B cell (primary cell): ENCODE results near the gene TFCP2L1.

Experiments used
- EZH2 ChIP-seq: IDR thresholded peaks from 2 replicates; pipeline ENCODE4 v1.6.1; 2012; ENCODE audit warnings: borderline replicate concordance, low read depth, mild to moderate bottlenecking, moderate library complexity, low read length; ENCODE audit not compliant: insufficient read depth, poor library complexity, severe bottlenecking
- TF ChIP-seq, protein P1 (sequence below): fragments of 200-600 bp; IDR thresholded peaks from one replicate; pipeline ENCODE4 v1.8.0; 2022; ENCODE audit warnings: antibody characterized with exemption, mild to moderate bottlenecking

DNA sequence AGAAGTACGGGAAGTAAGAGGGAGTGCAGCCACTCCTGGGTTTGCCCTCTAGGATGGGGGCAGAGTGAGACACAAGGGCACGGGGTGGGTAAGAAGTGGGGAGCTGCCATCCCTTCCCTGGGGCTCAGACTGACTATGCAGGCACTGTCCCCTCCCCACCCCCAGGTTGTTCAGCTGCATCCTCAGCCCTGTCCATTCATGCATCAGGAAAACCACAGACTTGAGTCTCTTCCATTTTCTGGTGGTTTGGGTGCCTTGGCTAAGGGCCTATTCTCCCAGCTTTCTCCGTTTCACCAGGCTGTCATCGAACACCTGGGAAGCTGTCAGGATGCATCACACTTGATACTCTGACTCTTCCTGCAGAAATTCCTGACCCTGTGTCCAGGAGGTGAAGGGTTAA, 111.9 kb downstream of the TFCP2L1 start:
- TF ChIP-seq, protein P1, sequence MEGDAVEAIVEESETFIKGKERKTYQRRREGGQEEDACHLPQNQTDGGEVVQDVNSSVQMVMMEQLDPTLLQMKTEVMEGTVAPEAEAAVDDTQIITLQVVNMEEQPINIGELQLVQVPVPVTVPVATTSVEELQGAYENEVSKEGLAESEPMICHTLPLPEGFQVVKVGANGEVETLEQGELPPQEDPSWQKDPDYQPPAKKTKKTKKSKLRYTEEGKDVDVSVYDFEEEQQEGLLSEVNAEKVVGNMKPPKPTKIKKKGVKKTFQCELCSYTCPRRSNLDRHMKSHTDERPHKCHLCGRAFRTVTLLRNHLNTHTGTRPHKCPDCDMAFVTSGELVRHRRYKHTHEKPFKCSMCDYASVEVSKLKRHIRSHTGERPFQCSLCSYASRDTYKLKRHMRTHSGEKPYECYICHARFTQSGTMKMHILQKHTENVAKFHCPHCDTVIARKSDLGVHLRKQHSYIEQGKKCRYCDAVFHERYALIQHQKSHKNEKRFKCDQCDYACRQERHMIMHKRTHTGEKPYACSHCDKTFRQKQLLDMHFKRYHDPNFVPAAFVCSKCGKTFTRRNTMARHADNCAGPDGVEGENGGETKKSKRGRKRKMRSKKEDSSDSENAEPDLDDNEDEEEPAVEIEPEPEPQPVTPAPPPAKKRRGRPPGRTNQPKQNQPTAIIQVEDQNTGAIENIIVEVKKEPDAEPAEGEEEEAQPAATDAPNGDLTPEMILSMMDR = no peak
- no peak for TF ChIP-seq EZH2
